Measurements from ENCODE around the gene NXN. TPM values are rescaled to one million over a fixed set of nuclear protein-coding genes. Genes with fewer than 3 reads are reported as not detected.

NXN gene
- polyA plus RNA-seq, 1 of the 3 experiments (the other 2 are of a cell fraction) = 23.9 TPM

- Histone ChIP-seq H4K20me1 (ENCODE audit: insufficient read depth) (peaks cover 73% of the 10 kb centered on the region), H3K27ac (ENCODE audit: low read depth in 2 of 2, low read length in 1 of 2) (peak overlapping the region; percentile 11 to 84), H3F3A (replicated peaks; ENCODE audit: insufficient read depth) (peaks cover 53% of the 10 kb centered on the region), H3K4me1 (ENCODE audit: control insufficient read depth in 1 of 2, insufficient read depth in 2 of 2, low read depth in 1 of 2, low read length in 1 of 2) (peaks cover 22 to 48% of the 10 kb centered on the region in 2 experiments; a peak in 3 of 4 replicates), H3K9me2 (no peaks in the 10 kb centered on the region), H3K4me3 (ENCODE audit: low read depth in 2 of 2, low read length in 1 of 2) (no peak overlapping the region), H3K9me3 (no peaks in the 10 kb centered on the region), H3K79me2 (ENCODE audit: insufficient read depth) (peaks cover 20% of the 10 kb centered on the region), H3K9ac (0 out of 2 replicates have a peak overlapping the region, but pooled peaks have one; percentile 4), H3K36me3 (replicated peaks in 1 of 2; ENCODE audit: control insufficient read depth in 1 of 2, insufficient read depth in 2 of 2, low read length in 1 of 2) (peaks cover 40 to 55% of the 10 kb centered on the region in 2 experiments), H3K27me3 (ENCODE audit: insufficient read depth) (no peaks in the 10 kb centered on the region), H3K4me2 (peak overlapping the region; percentile 58), H2AFZ (ENCODE audit: low read depth) (no peak overlapping the region)
- ChIA-PET POLR2A (interaction anchor here (1.1 kb wide), 1 partner anchor 54 kb away, joined by 3 read pairs; no protein-coding TSS in a partner anchor), CTCF (interaction anchor here (0.7 to 6.5 kb wide), 6 partner anchors 21 to 184 kb away, joined by 3 to 66 read pairs (median 14); partner anchors contain the start of gene NXN)
- TF ChIP-seq SIN3A (IDR thresholded peaks at IDR 0.05; ENCODE audit: borderline replicate concordance, low read depth, low read length) (no peak), TAF1 (IDR thresholded peaks at IDR 0.05; ENCODE audit: borderline replicate concordance, low read depth, low read length) (no peak), FOSL2 (IDR thresholded peaks at IDR 0.05; ENCODE audit: borderline replicate concordance, low read depth) (no peak), MEF2A (IDR thresholded peaks at IDR 0.05; ENCODE audit: borderline replicate concordance, low read depth) (no peak), GATA2 (CRISPR knock-in tag; IDR thresholded peaks at IDR 0.05) (no peak), FOXJ3 (CRISPR knock-in tag; IDR thresholded peaks at IDR 0.05) (no peak), MXI1 (IDR thresholded peaks at IDR 0.05; ENCODE audit: low read depth, low read length) (no peak), USF2 (IDR thresholded peaks at IDR 0.05; ENCODE audit: borderline replicate concordance, low read depth, low read length) (no peak), POLR2AphosphoS5 (IDR thresholded peaks at IDR 0.05; ENCODE audit: low read depth, low read length) (no peak), RAD21 (IDR thresholded peaks at IDR 0.05; ENCODE audit: low read length) (no peak), RXRA (IDR thresholded peaks at IDR 0.05; ENCODE audit: borderline replicate concordance, low read depth) (no peak), EP300 (IDR thresholded peaks at IDR 0.05; ENCODE audit: borderline replicate concordance in 1 of 2, low read depth in 1 of 2, low read length in 1 of 2) (no peak), CTCF (IDR thresholded peaks at IDR 0.05) (no peak; the same call in 1 of the 2 replicates)
- no peak for DNase-seq
- WGBS (ENCODE audit: low lambda C conversion rate) = 84% methylated on average over 4 of the region's 4 CpGs
These were observed 22.8 kb upstream of the NXN start for GRCh38 chr17:1002412-1002753.
